CD8-positive, alpha-beta memory T cell (primary cell): ENCODE results near the gene KIZ. TPM values are rescaled to one million over a fixed set of nuclear protein-coding genes. Genes with fewer than 3 reads are reported as not detected.
"Not testable (repeated sequence)": the region's sequence is repeated elsewhere in the genome, so short reads cannot be mapped to it uniquely, and the experiment has no call there.

Experiments used
- CTCF ChIA-PET: fragments of 350-600 bp; sonication (Branson Sonifier 250); formaldehyde crosslinking; loops from one replicate; lab custom pipeline; 2021; ENCODE audit warnings: antibody characterized with exemption; lab: Charles Lee
- POLR2A ChIA-PET: fragments of 350-600 bp; sonication (Branson Sonifier 250); formaldehyde crosslinking; loops from one replicate; lab custom pipeline; 2021; ENCODE audit warnings: antibody characterized with exemption; lab: Charles Lee
- DNase-seq, 5 donors: peaks; one replicate each; pipeline versions ENCODE4 v3.0.0 to v3.0.0-alpha.2; 2020 to 2022; ENCODE audit warnings: mixed read lengths in 1 of 5
- H3K27ac ChIP-seq: one replicate; pipeline ENCODE4 v1.7.0; 2013; ENCODE audit warnings: low read depth, mild to moderate bottlenecking, low read length, moderate library complexity
- H3K27me3 ChIP-seq: 2 replicates; pipeline ENCODE4 v1.7.0; 2013; ENCODE audit warnings: low read length, mild to moderate bottlenecking; ENCODE audit not compliant: insufficient read depth, poor library complexity, severe bottlenecking
- H3K36me3 ChIP-seq: 2 replicates; pipeline ENCODE4 v1.7.0; 2013; ENCODE audit warnings: mild to moderate bottlenecking, low read length, moderate library complexity; ENCODE audit not compliant: insufficient read depth
- H3K4me1 ChIP-seq: 2 replicates; pipeline ENCODE4 v1.7.0; 2013; ENCODE audit warnings: mild to moderate bottlenecking, low read length, moderate library complexity; ENCODE audit not compliant: insufficient read depth
- H3K4me3 ChIP-seq: 2 replicates; pipeline ENCODE4 v1.7.0; 2013; ENCODE audit warnings: mild to moderate bottlenecking, low read length
- H3K9me3 ChIP-seq: 2 replicates; pipeline ENCODE4 v1.7.0; 2013; ENCODE audit warnings: mild to moderate bottlenecking, low read length
- H3K27ac Mint-ChIP-seq, 8 donors: one replicate each; pipeline ENCODE4 v1.8.0; 2020 to 2021; ENCODE audit warnings: mixed read lengths in 8 of 8, mild to moderate bottlenecking in 6 of 8, inconsistent platforms in 3 of 8, moderate library complexity in 3 of 8
- H3K27me3 Mint-ChIP-seq, 2 donors: one replicate each; pipeline ENCODE4 v1.8.0; 2020 to 2021; ENCODE audit warnings: mixed read lengths in 2 of 2, mild to moderate bottlenecking in 1 of 2, moderate library complexity in 1 of 2
- H3K36me3 Mint-ChIP-seq, 3 donors: one replicate each; pipeline ENCODE4 v1.8.0; 2020 to 2021; ENCODE audit warnings: mixed read lengths in 3 of 3, inconsistent platforms in 1 of 3, mild to moderate bottlenecking in 1 of 3
- H3K4me1 Mint-ChIP-seq, 3 donors: one replicate each; pipeline ENCODE4 v1.8.0; 2020 to 2021; ENCODE audit warnings: mixed read lengths in 3 of 3, inconsistent platforms in 1 of 3, mild to moderate bottlenecking in 1 of 3
- H3K4me3 Mint-ChIP-seq, 7 donors: one replicate each; pipeline ENCODE4 v1.8.0; 2020 to 2021; ENCODE audit warnings: mixed read lengths in 7 of 7, mild to moderate bottlenecking in 6 of 7, moderate library complexity in 4 of 7, inconsistent platforms in 2 of 7
- H3K9me3 Mint-ChIP-seq, 5 donors: one replicate each; pipeline ENCODE4 v1.8.0; 2020 to 2022; ENCODE audit warnings: mixed read lengths in 5 of 5, mild to moderate bottlenecking in 3 of 5, moderate library complexity in 2 of 5, inconsistent platforms in 1 of 5
- polyA plus RNA-seq: library from polyadenylated mRNA; unstranded; fragments of 300-500 nt; fragmentation: Illumina TruSeq; gene quantifications from one replicate; pipeline ENCODE4 v1.2.3, GENCODE V29; 2021
- total RNA-seq, 2 experiments: library from RNA; stranded (reverse); gene quantifications; one replicate each; pipeline ENCODE4 v1.2.3, GENCODE V29; 2021

The KIZ gene
- total and polyA plus RNA-seq, 3 experiments from 2014 or later: 9.7 to 20.5 (median 13.3) TPM

DNA sequence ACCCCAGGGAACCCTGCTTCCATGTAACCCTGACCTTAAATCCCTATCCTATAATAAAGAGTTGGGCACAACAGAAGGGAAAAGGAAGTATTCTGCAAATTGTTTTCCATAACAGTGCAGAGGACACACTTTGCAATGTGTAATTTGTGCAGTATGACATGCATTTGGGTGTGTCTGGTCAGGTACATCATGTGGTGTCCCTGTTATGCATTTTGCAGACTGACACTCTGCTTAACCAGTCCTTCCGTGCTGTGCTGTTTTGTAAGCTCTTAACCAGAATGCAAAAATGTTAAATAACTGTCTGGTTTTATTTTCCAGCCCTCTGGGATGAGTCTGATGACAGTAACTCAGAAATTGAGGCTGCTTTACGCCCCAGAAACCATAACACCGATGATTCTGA, 120.3 kb downstream of the KIZ start:
- ChIA-PET POLR2A (no interaction called here), CTCF (interaction anchor here (1.8 kb wide), 1 partner anchor 259 kb away, joined by 8 read pairs; no protein-coding TSS in a partner anchor)
- Mint-ChIP-seq H3K27ac (no peak overlapping the region), H3K4me1 (no peaks in the 10 kb centered on the region), H3K36me3 (peaks cover 20 to 43% (median 24%) of the 10 kb centered on the region in 3 donors), H3K27me3 (peaks cover 0 to 2% of the 10 kb centered on the region in 2 donors), H3K4me3 (no peak overlapping the region), H3K9me3 (no peaks in the 10 kb centered on the region)
- Histone ChIP-seq H3K27me3 (no peaks in the 10 kb centered on the region), H3K4me1 (no peaks in the 10 kb centered on the region), H3K4me3 (no peak overlapping the region), H3K36me3 (no peaks in the 10 kb centered on the region), H3K9me3 (no peaks in the 10 kb centered on the region), H3K27ac (no peak overlapping the region)
- no peak for DNase-seq

GRCh38 chr20:21247603-21248095, 121.8 kb downstream of the KIZ start:
- H3K27me3 Mint-ChIP-seq, H3K4me1 ChIP-seq, H3K27ac Mint-ChIP-seq, H3K9me3 Mint-ChIP-seq, H3K27me3 ChIP-seq, H3K4me3 ChIP-seq, H3K4me3 Mint-ChIP-seq, POLR2A ChIA-PET, H3K4me1 Mint-ChIP-seq, H3K27ac ChIP-seq, H3K36me3 ChIP-seq, CTCF ChIA-PET, H3K9me3 ChIP-seq, DNase-seq: not testable (repeated sequence)
- H3K36me3 Mint-ChIP-seq: peaks cover 15 to 34% (median 24%) of the 10 kb centered on the region in 3 donors

- Histone ChIP-seq H3K27ac (no peak overlapping the region), H3K27me3 (no peaks in the 10 kb centered on the region), H3K4me3 (no peak overlapping the region), H3K4me1 (no peaks in the 10 kb centered on the region), H3K9me3 (no peaks in the 10 kb centered on the region), H3K36me3 (no peaks in the 10 kb centered on the region)
- Mint-ChIP-seq H3K27ac (no peak overlapping the region), H3K9me3 (no peaks in the 10 kb centered on the region), H3K27me3 (no peaks in the 10 kb centered on the region), H3K4me1 (no peaks in the 10 kb centered on the region), H3K4me3 (no peak overlapping the region), H3K36me3 (peaks cover 2 to 4% (median 4%) of the 10 kb centered on the region in 3 donors)
- POLR2A ChIA-PET: no interaction called here
- CTCF ChIA-PET: no interaction called here
- no peak for DNase-seq
These were observed 125.4 kb downstream of the KIZ start for GRCh38 chr20:21251278-21251677.

DNA sequence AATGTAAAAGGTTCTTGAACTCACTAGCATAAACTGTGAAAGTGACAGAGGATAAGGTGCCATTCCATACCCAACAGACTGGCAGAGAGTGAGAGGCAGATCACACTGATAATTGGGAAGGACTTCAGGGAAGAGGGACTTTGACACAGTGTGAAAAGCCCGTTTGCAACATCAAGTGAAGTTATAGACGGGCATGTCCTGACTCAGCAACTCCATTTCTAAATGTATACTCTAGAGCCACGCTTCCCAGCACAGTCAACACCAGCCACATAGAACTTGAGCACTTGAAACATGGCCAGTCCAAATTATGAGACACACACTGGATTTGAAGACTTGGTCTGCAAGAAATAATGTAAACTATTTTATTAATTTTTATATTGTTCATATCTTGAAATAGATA, 131.3 kb downstream of the KIZ start:
- Mint-ChIP-seq H3K36me3 (no peaks in the 10 kb centered on the region), H3K4me1 (no peaks in the 10 kb centered on the region), H3K27ac (no peak overlapping the region), H3K4me3 (no peak overlapping the region), H3K27me3 (peaks cover 3% of the 10 kb centered on the region in 2 donors), H3K9me3 (peaks cover 0 to 1% (median 0%) of the 10 kb centered on the region in 5 donors)
- ChIA-PET POLR2A (no interaction called here), CTCF (interaction anchor here (0.7 kb wide), 1 partner anchor 10 kb away, joined by 3 read pairs; no protein-coding TSS in a partner anchor)
- Histone ChIP-seq H3K27me3 (no peaks in the 10 kb centered on the region), H3K9me3 (no peaks in the 10 kb centered on the region), H3K36me3 (no peaks in the 10 kb centered on the region), H3K27ac (no peak overlapping the region), H3K4me1 (no peaks in the 10 kb centered on the region), H3K4me3 (no peak overlapping the region)
- DNase-seq: no peak

GRCh38 chr20:21258411-21258810, 132.5 kb downstream of the KIZ start:
- H3K4me3 ChIP-seq: no peak overlapping the region
- no peaks in the 10 kb centered on the region for H3K4me1 ChIP-seq
- Mint-ChIP-seq H3K27ac (no peak overlapping the region), H3K36me3 (no peaks in the 10 kb centered on the region), H3K27me3 (peaks cover 5 to 12% of the 10 kb centered on the region in 2 donors), H3K4me1 (no peaks in the 10 kb centered on the region), H3K9me3 (peaks cover 0 to 1% (median 0%) of the 10 kb centered on the region in 5 donors), H3K4me3 (no peak overlapping the region)
- no peaks in the 10 kb centered on the region for H3K9me3 ChIP-seq
- H3K27me3 ChIP-seq: no peaks in the 10 kb centered on the region
- no peak for DNase-seq
- H3K27ac ChIP-seq: no peak overlapping the region
- H3K36me3 ChIP-seq: no peaks in the 10 kb centered on the region
- ChIA-PET CTCF (no interaction called here), POLR2A (no interaction called here)

GRCh38 chr20:21259346-21259745, 133.5 kb downstream of the KIZ start:
- no peaks in the 10 kb centered on the region for H3K27me3 ChIP-seq
- H3K4me1 Mint-ChIP-seq: no peaks in the 10 kb centered on the region
- H3K4me3 ChIP-seq: no peak overlapping the region
- peak overlapping the region in 1 of 8 donors; percentile 3 for H3K27ac Mint-ChIP-seq
- no peak overlapping the region for H3K27ac ChIP-seq
- H3K36me3 ChIP-seq: no peaks in the 10 kb centered on the region
- no peaks in the 10 kb centered on the region for H3K9me3 ChIP-seq
- H3K4me3 Mint-ChIP-seq: no peak overlapping the region
- no peaks in the 10 kb centered on the region for H3K36me3 Mint-ChIP-seq
- no peaks in the 10 kb centered on the region for H3K4me1 ChIP-seq
- ChIA-PET POLR2A (no interaction called here), CTCF (no interaction called here)
- H3K9me3 Mint-ChIP-seq: peaks cover 0 to 1% (median 0%) of the 10 kb centered on the region in 5 donors
- peaks cover 8 to 12% of the 10 kb centered on the region in 2 donors for H3K27me3 Mint-ChIP-seq
- DNase-seq: no peak

DNA sequence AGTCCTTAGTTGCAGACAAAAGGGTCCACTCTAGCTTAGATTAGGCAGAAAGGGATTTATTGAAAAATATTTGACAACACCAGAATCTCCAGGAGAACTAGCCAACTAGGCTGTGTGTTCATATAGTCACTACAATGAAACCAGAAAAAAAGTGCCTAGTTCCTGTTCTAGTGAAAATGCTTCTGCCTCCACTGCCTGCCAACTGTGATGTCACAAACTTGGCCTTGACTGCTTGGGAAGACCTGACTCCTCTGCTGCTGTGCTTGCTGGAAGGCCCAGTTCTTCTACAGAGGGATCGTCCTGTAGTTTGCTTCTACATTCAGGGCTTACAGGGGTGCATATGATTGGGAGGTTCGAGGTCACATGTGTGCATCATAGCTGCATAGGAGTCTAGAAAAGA, 136.9 kb downstream of the KIZ start:
- ChIA-PET CTCF (no interaction called here), POLR2A (no interaction called here)
- no peak overlapping the region for H3K4me3 Mint-ChIP-seq
- H3K9me3 ChIP-seq: no peaks in the 10 kb centered on the region
- H3K27me3 ChIP-seq: no peaks in the 10 kb centered on the region
- peaks cover 6 to 22% of the 10 kb centered on the region in 2 donors for H3K27me3 Mint-ChIP-seq
- no peaks in the 10 kb centered on the region for H3K36me3 ChIP-seq
- H3K36me3 Mint-ChIP-seq: peaks cover 0 to 1% (median 0%) of the 10 kb centered on the region in 3 donors
- peak overlapping the region in 1 of 8 donors; percentile 25 for H3K27ac Mint-ChIP-seq
- peaks cover 0 to 3% (median 0%) of the 10 kb centered on the region in 5 donors for H3K9me3 Mint-ChIP-seq
- H3K27ac ChIP-seq: no peak overlapping the region
- no peak for DNase-seq
- no peaks in the 10 kb centered on the region for H3K4me1 ChIP-seq
- no peak overlapping the region for H3K4me3 ChIP-seq
- no peaks in the 10 kb centered on the region for H3K4me1 Mint-ChIP-seq

DNA sequence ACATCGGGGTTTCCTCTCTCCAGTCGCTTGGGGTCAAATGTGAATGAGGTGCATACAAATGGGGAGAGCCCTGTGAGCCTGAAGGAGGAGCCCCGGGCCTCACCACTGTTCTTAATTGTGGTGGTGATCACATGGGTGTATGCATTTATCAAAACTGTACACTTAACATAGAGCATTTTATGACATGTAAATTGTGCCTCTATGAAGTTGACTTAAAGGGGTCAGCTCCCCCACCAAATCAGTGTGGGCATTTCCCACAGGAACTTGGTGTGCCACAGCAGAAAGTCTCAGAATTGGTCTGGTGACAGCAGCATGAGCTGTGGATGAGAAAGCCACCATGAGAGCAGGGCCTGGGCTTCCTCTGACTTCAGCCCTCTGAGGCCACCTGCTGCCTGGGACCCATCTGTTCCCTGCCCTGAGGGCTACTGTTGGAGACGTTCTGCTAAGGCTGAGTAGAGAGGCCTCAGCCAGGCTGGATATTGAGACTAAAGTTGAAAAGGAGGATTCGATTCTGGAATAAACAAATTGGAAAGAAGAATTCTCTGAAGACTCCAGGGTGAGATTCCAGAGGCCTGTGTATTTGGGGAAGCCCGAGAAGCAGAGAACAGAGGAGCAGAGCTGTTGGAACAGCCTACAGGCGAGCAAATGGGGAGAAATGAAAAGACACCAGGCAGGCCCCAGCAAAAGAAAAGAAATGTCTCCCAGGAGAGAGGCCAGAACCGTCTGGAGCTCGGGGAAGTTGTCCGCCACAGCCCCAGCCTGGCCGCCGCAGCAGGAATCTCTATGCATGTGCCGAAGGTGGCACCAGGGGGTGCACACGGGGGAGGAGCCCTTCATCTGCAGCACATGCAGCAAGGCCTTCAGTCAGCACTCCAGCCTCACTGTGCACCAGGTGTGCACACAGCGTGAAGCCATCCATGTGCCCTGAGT, 139.6 kb downstream of the KIZ start:
- H3K4me3 ChIP-seq: no peak overlapping the region
- Mint-ChIP-seq H3K36me3 (peaks cover 0 to 1% (median 0%) of the 10 kb centered on the region in 3 donors), H3K9me3 (peaks cover 0 to 3% (median 0%) of the 10 kb centered on the region in 5 donors), H3K27me3 (peaks cover 9 to 22% of the 10 kb centered on the region in 2 donors), H3K27ac (no peak overlapping the region), H3K4me3 (no peak overlapping the region), H3K4me1 (no peaks in the 10 kb centered on the region)
- no peaks in the 10 kb centered on the region for H3K9me3 ChIP-seq
- ChIA-PET POLR2A (no interaction called here), CTCF (interaction anchor here (1.4 kb wide), 1 partner anchor 30 kb away, joined by 5 read pairs; no protein-coding TSS in a partner anchor)
- no peak for DNase-seq
- no peaks in the 10 kb centered on the region for H3K27me3 ChIP-seq
- H3K36me3 ChIP-seq: no peaks in the 10 kb centered on the region
- no peak overlapping the region for H3K27ac ChIP-seq
- no peaks in the 10 kb centered on the region for H3K4me1 ChIP-seq
